Measurements from ENCODE around the gene NLRP9. TPM values are rescaled to one million over a fixed set of nuclear protein-coding genes. Genes with fewer than 3 reads are reported as not detected.
"Not testable (repeated sequence)": the region's sequence is repeated elsewhere in the genome, so short reads cannot be mapped to it uniquely, and the experiment has no call there.

The NLRP9 gene
- total and polyA plus RNA-seq, 2 of the 8 experiments (the other 6 are each of a cell fraction or from before 2014, with no cell fraction given), result not detected

DNA sequence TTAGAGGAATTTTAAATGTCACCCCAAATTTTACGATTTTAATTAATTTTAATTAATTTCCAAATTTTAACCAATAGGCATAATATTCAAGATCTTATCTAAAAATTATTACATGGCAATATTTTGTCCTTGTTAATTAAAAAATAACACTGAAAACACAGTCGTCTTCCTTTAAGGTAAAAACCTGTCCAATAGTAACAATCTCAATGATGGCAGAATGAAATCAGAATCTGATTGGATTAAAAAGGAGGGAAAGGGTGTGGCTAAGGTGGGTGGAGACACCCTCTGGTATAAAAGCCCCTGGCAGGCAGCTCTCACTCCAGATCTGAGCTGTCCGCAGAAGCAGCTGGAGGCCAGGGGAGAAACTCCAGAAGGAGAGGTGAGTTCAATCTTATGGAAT is 20.6 kb upstream of the NLRP9 start, which contains the start of gene RFPL4A:
TSS of gene RFPL4A (plus strand) at position 301 of the 400 bp plus-strand sequence. CDS start 2,704 bp downstream, outside the sequence.
- H3K14ac ChIP-seq (ENCODE audit: insufficient read length); H2AFZ ChIP-seq (ENCODE audit: low read length); H3K56ac ChIP-seq (replicated peaks; ENCODE audit: insufficient read length, low read depth, low read length); H3K9ac ChIP-seq (replicated peaks in 1 of 4; ENCODE audit: extremely low read depth in 1 of 4, low read depth in 3 of 4, low read length in 3 of 4); H3K4me1 ChIP-seq (replicated peaks in 1 of 4; ENCODE audit: control insufficient read depth in 3 of 4, insufficient read depth in 4 of 4, low read length in 3 of 4); H4K5ac ChIP-seq (ENCODE audit: insufficient read length, low read depth, low read length); H3K79me2 ChIP-seq (ENCODE audit: control insufficient read depth in 1 of 2, insufficient read depth in 2 of 2, low read length in 2 of 2); FAIRE-seq; POLR2A ChIA-PET (ENCODE audit: partially characterized antibody); H2BK12ac ChIP-seq (ENCODE audit: low read depth, low read length); H3K18ac ChIP-seq (ENCODE audit: extremely low read depth, low read length); H2BK15ac ChIP-seq (ENCODE audit: low read length); H3K27me3 ChIP-seq (replicated peaks in 1 of 4; ENCODE audit: control insufficient read depth in 3 of 4, extremely low read depth in 1 of 4, insufficient read depth in 3 of 4, low read length in 3 of 4); H3K4me2 ChIP-seq (ENCODE audit: insufficient read depth in 1 of 2, low read depth in 2 of 2, low read length in 2 of 2); H4K91ac ChIP-seq (replicated peaks; ENCODE audit: insufficient read length, low read length); H3K79me1 ChIP-seq (ENCODE audit: low read depth, low read length); H3K36me3 ChIP-seq (ENCODE audit: control insufficient read depth in 2 of 4, insufficient read depth in 4 of 4, low read length in 3 of 4); H2BK20ac ChIP-seq (ENCODE audit: low read length); H4K20me1 ChIP-seq (replicated peaks in 1 of 2; ENCODE audit: control insufficient read depth in 1 of 2, insufficient read depth in 2 of 2, low read length in 2 of 2); H3K4me3 ChIP-seq (ENCODE audit: extremely low read depth in 1 of 4, insufficient read depth in 2 of 4, low read depth in 3 of 4, low read length in 4 of 4); CTCF ChIA-PET (ENCODE audit: partially characterized antibody); H3K23me2 ChIP-seq (ENCODE audit: low read depth, low read length); H2BK120ac ChIP-seq (replicated peaks; ENCODE audit: low read depth, low read length); H4K8ac ChIP-seq (ENCODE audit: extremely low read depth, insufficient read depth, low read length); H2AK5ac ChIP-seq (ENCODE audit: low read depth, low read length); H3K27ac ChIP-seq (ENCODE audit: low read depth, low read length); H2BK5ac ChIP-seq (ENCODE audit: low read depth, low read length); H3K23ac ChIP-seq (ENCODE audit: insufficient read length); DNase-seq (ENCODE audit: low read depth in 1 of 2, low spot score in 2 of 2); H3K4ac ChIP-seq (replicated peaks; ENCODE audit: insufficient read length, low read depth, low read length): not testable (repeated sequence)
- peaks cover 39 to 54% of the 10 kb centered on the region in 2 experiments for H3K9me3 ChIP-seq (ENCODE audit: insufficient read depth in 2 of 2, low read depth in 1 of 2, low read length in 1 of 2)
- 81% methylated on average over 2 of the region's 3 CpGs; no CpG with 5 or more reads in 1 of the 2 experiments for WGBS, 2 experiments (ENCODE audit: extremely low coverage in 1 of 2, insufficient coverage in 1 of 2, insufficient read length in 1 of 2, insufficient replicate concordance in 2 of 2, low coverage in 1 of 2, low lambda C conversion rate in 2 of 2, missing lambda C conversion rate in 1 of 2)

DNA sequence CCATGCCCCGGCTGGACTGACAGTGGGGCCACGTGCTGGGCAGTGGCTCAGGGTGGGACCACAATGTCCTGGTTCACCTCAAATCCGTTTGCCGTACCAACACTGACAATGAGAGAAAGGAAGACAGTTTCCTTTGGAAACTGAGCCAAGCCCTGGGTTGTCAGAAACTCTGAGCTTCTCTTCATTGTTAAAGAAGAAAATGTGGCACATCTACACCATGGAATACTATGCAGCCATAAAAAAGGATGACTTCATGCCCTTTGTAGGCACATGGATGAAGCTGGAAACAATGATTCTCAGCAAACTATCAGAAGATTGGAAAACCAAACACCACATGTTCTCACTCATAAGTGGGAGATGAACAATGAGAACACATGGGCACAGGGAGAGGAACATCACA is 18.6 kb upstream of the NLRP9 start:
- H3K4me1 ChIP-seq (replicated peaks in 1 of 4; ENCODE audit: control insufficient read depth in 3 of 4, insufficient read depth in 4 of 4, low read length in 3 of 4); H3K4ac ChIP-seq (replicated peaks; ENCODE audit: insufficient read length, low read depth, low read length); H2BK5ac ChIP-seq (ENCODE audit: low read depth, low read length); H3K27me3 ChIP-seq (replicated peaks in 1 of 4; ENCODE audit: control insufficient read depth in 3 of 4, extremely low read depth in 1 of 4, insufficient read depth in 3 of 4, low read length in 3 of 4); H3K4me2 ChIP-seq (ENCODE audit: insufficient read depth in 1 of 2, low read depth in 2 of 2, low read length in 2 of 2); POLR2A ChIA-PET (ENCODE audit: partially characterized antibody); H3K9ac ChIP-seq (replicated peaks in 1 of 4; ENCODE audit: extremely low read depth in 1 of 4, low read depth in 3 of 4, low read length in 3 of 4); H2BK120ac ChIP-seq (replicated peaks; ENCODE audit: low read depth, low read length); H4K5ac ChIP-seq (ENCODE audit: insufficient read length, low read depth, low read length); H3K4me3 ChIP-seq (ENCODE audit: extremely low read depth in 1 of 4, insufficient read depth in 2 of 4, low read depth in 3 of 4, low read length in 4 of 4); H3K79me1 ChIP-seq (ENCODE audit: low read depth, low read length); H3K79me2 ChIP-seq (ENCODE audit: control insufficient read depth in 1 of 2, insufficient read depth in 2 of 2, low read length in 2 of 2); H3K56ac ChIP-seq (replicated peaks; ENCODE audit: insufficient read length, low read depth, low read length); H3K14ac ChIP-seq (ENCODE audit: insufficient read length); H4K20me1 ChIP-seq (replicated peaks in 1 of 2; ENCODE audit: control insufficient read depth in 1 of 2, insufficient read depth in 2 of 2, low read length in 2 of 2); FAIRE-seq; DNase-seq (ENCODE audit: low read depth in 1 of 2, low spot score in 2 of 2); H3K36me3 ChIP-seq (ENCODE audit: control insufficient read depth in 2 of 4, insufficient read depth in 4 of 4, low read length in 3 of 4); H2AFZ ChIP-seq (ENCODE audit: low read length); H3K23me2 ChIP-seq (ENCODE audit: low read depth, low read length); H2BK15ac ChIP-seq (ENCODE audit: low read length); H2BK12ac ChIP-seq (ENCODE audit: low read depth, low read length); H3K27ac ChIP-seq (ENCODE audit: low read depth, low read length); H4K91ac ChIP-seq (replicated peaks; ENCODE audit: insufficient read length, low read length); H2BK20ac ChIP-seq (ENCODE audit: low read length); CTCF ChIA-PET (ENCODE audit: partially characterized antibody); H4K8ac ChIP-seq (ENCODE audit: extremely low read depth, insufficient read depth, low read length); H3K18ac ChIP-seq (ENCODE audit: extremely low read depth, low read length); H2AK5ac ChIP-seq (ENCODE audit: low read depth, low read length); H3K23ac ChIP-seq (ENCODE audit: insufficient read length): not testable (repeated sequence)
- H3K9me3 ChIP-seq (ENCODE audit: insufficient read depth in 2 of 2, low read depth in 1 of 2, low read length in 1 of 2), result peaks cover 52 to 59% of the 10 kb centered on the region in 2 experiments
- 61% methylated on average over 4 of the region's 4 CpGs; no CpG with 5 or more reads in 1 of the 2 experiments for WGBS, 2 experiments (ENCODE audit: extremely low coverage in 1 of 2, insufficient coverage in 1 of 2, insufficient read length in 1 of 2, insufficient replicate concordance in 2 of 2, low coverage in 1 of 2, low lambda C conversion rate in 2 of 2, missing lambda C conversion rate in 1 of 2)

Data from H1 (cell line).